CD4-positive, alpha-beta T cell treated with Interleukin-6 for 4 hours (primary cell): ENCODE results near the gene OMA1.
"Not testable (repeated sequence)": the region's sequence is repeated elsewhere in the genome, so short reads cannot be mapped to it uniquely, and the experiment has no call there.

Source experiments
- DNase-seq: peaks from one replicate; pipeline ENCODE4 v3.0.0-alpha.2; 2020; ENCODE audit warnings: mixed read lengths

OMA1 gene

DNA sequence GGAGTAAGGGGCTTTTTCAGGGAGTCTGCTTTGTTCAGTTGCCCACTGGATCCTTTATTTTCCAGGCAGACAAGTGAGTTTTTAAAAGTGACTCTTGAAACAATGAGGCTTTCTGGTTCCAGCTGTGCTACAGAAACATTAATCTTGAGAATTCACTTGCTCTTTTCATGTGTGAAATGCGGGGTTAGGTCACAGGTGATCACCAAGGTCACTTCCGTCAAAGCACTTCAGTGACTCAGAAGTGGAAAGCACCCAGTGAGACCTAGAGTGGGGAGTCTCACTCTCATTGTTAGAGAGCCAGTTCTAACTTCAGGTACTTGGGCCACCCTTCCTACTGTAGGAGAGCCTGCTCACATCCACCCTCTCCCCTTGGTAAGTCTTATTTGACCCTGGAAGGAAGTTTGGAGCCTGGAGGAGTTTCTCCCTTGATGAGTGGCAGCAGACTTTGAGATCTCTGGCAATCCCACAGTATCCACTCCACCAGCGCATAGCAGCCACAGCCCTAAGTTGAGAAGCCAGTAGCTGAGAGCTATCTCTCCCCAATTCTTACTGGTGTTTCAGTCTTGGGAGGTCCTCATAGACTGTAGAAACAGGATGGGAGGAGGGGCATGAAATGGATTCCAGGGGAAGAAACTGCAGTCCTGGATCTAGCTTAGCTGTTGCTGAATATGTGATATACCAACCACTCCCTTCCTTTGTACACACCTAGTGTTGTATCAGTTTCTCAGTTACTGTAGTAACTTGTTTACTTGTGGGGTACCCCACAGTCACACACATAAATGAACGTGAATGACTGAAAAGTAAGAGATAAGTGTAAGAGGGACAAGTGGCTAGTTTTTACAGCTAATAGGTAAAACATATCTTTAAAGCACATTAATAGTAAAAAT, 27.4 kb upstream of the OMA1 start:
- peak; percentile 9 for DNase-seq

DNA sequence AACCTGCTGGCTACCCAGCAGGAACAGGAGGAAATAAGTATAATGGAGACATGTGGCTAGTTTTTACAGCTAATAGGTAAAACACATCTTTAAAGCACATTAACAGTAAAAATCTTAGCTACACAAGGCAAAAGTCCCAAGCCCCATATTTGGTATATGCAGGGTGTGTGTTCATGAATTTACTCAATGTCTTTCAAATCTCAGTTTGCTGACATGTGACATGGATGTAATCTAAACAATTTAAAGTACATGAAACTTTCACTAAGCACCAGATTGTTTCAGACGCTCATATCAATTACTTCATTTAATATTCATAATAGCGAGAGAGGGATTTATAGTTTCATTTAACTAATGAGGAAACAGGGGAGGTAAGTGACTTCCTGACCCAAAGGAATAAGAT, 26.6 kb upstream of the OMA1 start:
- no peak for DNase-seq

DNA sequence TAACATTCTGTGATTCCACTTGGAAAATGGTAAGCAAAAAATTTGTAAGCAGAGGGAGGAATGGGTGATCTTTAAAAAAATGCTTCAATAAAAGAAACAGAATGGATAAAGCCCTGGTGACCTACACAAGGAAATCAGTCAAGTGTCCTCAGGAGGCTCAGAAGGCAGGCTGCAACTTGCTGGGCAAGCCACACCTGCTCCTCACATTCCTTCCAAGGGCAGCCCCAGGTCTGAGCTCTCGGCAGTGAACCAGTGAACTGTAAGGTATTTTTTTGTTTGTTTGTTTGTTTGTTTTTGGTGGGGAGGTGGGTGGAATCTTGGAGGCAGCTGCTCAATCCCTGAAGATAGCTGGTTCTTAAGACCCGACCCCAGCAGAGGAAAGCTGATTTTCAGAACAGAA, 26.2 kb upstream of the OMA1 start:
- DNase-seq: no peak

DNA sequence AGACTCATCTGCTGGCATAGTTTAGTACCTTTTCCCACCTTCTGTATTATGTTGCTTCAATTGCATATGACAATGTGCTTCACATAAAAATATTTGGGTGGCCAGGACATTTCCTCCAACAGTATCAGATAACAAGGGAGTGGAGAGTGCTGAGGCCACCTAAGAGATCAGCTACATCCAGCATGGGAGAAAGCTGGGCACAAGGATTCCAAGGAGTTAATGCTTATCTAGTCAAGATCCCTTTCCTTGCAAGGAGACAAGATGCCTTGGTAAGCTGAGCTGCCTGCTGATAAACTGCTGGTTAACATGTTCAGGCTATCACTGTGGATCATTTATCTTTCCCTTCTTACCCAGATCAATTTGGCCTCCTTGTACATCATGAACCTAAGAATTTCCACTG, 25.1 kb upstream of the OMA1 start:
- no peak for DNase-seq

DNA sequence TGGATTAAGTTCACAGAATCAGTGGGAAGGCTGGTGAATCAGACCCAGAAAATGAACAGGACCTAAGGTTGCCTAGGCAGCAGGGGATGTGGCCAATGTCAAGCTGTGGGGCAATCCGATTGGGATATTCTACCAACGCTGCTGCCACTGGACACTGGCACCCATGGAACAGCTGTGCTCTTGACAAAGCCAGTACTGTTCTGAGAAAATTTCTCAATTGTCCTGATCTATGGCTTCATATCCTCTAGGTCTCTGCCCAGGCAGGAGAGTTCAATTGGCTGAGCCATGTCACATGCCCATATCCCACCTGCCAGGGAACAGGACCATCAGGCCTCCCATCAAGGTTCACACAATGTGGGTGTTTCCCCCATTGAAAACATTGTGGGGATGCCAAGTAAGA, 24.3 kb upstream of the OMA1 start:
- DNase-seq: no peak

DNA sequence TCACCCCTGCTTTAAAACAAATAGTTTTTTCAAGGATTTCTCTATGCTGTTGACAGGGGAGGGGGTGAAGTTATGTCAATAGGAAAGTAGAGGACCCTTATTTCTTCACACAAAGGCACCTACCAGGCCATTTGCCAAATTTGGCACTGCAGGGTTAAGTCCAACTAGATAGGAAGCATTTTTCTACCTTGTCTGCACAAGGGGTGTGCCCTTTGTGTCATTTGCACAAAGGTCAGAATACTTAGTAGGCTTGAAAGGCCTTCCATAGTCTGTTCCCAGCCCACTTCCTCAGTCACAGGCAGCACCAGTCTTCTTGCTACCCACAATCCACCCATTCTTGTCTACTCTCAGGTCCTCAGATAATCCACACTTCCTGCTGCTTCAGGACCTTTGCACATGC, 23.6 kb upstream of the OMA1 start:
- DNase-seq: no peak

DNA sequence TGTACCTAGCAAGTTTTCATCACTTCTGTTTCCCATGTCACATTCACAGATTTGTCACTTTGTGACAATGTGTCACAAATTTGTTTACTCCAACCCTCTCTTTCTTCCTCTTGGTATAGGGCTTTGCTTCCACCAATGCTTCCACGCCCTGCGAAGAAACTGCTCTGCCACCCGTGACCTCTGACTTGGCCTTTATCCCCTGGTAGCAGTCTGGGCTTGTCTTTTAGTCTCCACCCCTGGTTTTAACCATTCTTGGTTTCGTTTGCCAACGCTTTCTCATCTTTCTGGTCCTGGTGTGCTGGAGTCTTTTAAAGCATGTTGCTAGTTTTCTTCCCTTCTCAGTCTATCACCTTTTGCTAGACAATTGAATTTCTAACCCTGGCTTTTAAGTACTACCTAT, 22.4 kb upstream of the OMA1 start:
- DNase-seq: no peak

DNA sequence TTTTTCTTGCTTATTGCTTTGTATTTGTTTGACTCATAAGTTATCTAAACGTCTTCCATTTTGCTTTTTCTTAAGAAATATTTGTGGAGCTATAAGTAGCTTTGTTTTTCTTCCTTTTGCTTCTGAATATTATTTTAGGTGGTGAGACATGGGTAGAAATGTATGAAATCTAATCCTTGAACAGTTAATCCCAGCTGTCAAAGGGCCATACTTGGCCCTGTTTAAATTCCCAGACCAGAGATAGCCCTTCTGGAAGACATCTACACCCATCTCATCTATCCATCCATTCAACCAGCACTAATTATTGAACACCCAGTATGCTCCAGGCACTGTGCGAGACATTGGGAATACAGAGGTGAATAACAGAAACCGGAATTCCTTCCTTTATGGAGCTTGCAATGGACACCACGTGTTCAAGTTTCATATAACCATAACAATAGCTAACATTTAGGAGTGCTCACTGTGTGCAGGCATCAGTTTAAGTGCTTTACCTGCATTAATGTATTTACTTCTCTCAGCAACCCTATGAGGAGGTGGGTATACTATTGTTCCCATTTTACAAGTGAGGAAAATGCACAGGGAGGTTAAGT, 21.8 kb upstream of the OMA1 start:
- no peak for DNase-seq

DNA sequence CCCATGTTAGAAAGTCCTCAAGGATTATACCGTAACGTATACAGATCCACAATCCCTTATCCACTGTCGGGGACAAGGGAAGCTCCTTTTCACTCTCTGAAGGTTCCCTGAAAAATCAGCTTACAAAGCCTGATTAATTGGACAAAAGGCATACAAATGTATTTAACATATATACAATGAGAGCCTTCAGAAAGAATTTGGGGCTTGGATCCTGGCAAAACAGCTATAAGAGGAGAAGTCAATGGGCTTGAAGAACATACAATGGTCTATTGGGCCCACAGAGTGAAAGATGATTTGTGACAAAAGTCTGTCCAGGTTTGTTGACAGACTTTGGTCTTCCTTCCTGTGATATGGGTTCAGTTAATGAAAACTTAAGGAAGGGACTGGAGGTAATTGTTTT, 19.8 kb upstream of the OMA1 start:
- no peak for DNase-seq

DNA sequence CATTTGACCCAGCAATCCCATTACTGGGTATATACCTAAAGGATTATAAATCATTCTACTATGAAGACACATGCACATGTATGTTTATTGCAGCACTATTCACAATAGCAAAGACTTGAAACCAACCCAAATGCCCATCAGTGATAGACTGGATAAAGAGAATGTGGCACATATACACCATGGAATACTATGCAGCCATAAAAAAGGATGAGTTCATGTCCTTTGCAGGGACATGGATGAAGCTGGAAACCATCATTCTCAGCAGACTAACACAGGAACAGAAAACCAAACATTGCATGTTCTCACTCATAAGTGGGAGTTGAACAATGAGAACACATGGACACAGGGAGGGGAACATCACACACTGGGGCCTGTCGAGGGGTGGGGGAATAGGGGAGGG, 17.2 kb upstream of the OMA1 start:
- not testable (repeated sequence) for DNase-seq

DNA sequence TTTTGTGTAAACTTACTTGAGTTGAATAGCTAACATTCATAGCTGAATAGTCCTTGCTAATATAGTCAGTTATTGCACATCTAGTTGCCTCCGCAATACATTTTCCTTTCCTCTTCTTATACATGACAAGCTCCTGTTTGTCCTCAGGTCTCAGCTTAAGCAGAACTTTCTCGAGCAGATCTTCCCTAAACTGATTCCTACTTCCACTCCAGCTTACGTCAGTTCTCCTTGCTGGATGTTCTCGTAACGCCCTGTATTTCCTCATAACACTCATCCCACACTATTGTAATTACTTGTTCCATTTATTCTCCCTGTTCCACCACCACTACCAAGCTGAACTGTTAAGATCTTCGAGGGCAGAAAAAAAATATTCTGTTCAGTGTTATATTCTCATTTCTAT, 15.1 kb upstream of the OMA1 start:
- no peak for DNase-seq

DNA sequence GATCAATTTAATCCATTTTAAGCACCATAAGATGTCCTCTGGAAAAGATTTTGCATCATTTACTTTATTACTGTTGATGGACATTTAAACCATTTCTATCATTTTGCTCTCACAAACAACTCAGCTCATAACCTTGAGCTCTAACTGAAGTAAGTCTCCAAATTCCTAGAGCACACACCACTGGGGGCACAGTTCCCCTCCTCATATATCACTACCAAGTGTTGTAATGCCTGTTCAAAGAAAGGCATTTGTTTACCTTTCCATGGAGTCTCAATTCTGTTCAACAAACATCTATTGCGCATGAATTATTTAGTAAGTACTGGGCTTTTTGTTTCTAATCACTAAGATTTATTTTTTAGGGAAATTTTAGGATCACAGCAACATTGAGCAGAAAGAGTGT, 8.9 kb upstream of the OMA1 start:
- DNase-seq: no peak

DNA sequence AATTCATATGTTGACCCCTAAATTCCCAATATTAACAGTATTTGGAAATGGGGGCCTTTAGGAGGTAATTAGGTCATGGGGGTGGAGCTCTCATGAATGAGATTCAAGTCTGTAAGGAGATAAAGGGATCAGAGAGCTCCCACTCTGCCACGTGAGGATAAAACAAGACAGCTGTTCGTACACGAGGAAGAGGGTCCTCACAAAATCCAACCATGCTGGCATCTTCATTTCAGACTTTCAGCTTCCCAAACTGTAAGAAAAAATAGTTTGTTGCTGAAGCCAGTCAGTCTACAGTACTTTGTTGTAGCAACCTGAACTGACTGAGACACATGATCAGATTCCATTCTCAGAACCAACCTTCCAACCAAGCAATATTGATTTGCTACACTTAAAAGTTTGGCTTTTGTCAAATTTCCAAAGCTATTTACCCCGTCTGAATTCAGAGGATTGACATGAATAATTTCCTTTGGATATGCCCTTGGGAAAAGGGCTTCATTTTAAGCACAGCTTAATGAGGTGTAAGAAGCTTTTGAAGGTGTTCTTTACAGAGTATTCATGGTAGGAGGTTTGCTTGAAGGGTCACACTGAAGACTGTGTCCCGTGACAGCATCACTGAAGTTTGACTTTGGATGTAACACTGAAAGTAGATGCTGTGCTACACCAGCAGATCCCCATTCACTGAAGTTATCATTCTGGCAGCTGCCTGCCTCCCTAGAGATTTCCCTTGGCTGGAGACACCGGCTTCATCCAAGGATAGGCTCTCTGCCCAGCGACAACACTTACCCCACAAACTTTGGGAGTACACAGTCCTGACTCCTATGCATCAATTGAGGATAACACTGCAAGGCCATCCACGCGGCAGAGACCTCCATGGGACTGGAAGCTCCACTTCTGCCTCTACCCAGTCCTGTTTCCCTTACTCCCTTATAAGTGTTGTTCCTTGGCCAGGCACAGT, 4.9 kb upstream of the OMA1 start:
- no peak for DNase-seq

DNA sequence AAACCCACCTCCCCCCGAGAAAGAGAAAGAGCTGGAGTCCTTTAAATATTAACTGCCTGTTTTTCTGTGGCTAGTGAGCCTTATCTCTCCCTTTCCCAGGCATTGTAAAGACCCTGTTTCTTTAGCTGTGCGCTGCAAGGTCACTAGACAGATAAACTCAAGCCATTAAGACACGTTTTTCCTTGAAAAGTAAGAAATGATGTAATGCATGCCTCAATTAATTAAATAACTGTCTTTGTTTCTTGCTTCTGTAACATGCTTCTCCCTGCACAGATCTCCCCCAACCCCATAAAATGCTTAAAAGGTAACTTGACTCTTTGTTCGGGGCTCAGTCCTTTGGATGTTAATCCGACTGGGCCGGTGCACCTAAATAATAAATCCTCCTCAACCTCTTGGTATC, 2.8 kb upstream of the OMA1 start:
- DNase-seq: not testable (repeated sequence)

DNA sequence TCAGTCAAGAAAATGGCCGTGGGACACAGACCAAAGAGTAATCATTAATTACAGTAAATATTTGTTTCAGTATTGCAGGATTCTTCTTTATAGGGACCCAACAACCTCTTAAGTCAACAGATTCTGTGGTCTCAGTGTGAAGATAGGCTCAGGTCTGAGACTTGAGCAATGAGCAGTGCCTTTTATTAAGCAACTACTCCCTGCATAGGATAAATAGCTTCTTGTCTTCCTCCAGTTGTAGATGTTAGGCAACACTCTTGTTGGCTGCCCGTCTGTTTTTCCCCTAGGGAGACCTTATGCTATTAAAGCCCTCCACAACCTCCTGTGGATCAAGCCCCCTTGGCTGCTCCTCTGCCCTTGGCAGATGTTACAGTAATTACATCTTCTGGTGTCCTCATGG, 1.8 kb upstream of the OMA1 start:
- DNase-seq: no peak

DNA sequence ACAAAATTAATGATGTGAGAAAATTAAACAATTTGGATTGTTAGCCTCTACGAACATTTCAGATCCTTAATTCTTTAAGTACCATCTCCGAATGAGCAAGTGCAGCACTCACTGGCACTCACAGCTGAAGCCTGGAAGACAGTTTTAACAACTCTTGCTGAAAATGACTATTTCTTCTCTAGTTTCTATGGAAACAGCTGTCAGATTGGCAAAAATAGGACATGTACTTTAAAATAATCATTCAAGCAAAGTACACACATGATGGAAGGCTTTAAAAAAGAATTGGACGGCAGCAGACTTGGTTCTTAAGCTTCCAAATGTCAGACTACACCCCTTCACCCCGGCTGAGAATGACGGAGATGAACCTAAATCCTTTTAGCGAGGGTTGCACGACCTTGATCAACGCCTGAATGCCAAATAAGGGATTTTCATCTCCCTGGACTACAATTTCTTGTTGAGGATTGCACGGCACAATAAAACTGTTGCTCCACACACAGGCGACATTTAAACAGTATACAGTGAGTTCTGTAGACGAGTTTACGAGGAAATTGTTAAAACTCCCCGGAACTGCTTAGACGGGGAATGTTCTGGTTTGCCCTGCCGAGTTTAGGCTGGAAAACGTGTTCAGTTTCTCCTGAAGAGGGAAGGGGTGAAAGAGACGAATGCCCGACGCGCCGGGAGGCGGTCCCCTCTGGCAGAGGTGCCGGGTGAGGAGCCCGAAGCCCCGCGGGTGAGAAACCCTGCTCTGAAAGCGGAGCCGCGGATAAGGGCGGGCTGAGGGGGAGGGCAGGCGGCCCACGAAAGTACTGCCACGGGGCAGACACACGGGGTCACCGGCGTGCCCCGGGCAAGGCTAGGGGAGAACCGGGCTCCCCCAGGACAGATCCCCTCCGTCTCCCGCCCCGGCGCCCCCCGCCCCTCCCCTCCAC, 671 bp downstream of the OMA1 start:
- DNase-seq: peak; percentile 80

DNA sequence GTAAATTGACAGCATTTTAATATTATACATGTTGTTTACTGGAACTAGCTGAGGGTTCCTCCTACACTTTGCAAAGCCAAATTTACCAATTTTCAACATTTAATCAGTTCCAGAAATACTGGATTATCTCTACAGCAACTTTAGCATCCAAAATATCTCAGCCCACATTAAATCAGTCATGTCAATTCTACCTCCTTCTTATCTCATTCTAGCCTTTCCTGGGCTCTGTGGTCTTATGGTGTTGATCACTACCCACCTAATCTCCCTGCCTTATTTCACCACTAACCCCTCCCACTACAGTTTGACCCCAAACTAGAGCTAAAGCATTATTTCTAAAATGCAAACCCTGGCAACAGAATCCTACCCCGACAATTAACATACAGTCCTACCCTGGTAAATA, 3.3 kb downstream of the OMA1 start:
- DNase-seq: no peak

DNA sequence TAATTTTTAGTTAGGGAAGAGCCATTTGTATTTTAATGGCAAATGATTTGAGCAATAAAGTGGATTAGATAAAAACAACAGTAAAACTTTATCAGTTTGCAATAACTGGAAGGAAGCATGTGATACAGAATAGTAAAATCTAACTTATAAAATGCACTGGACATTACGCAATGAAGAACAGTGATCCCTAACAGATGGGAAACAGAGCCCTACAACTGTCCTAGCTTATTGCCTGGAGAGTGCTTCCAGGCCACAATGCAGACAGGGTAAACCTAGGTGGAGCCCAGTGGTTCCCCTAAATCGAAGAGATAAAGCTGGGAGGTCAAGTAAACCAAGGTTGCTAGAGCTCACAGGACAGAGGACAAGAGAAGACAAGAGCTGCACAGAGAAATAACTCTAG, 7.0 kb downstream of the OMA1 start:
- DNase-seq: no peak

DNA sequence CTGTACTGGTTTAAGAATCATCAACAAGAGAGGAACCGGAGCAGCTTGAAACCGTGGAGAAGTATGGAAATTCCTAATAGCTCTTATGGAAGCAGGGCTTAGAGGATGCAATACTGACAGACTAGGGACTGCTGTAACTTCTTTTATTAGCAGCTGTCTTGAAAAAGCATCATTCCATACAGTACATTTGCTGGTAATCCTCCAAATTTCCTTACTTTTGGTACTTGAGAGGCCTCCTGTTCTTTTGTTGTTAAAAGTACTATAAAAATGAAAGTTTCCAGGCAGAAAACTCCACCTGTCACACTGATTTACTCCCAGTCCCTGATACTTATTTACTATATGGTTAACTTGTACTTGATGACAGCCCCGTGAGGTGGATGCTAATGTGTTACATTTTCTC, 7.7 kb downstream of the OMA1 start:
- no peak for DNase-seq

DNA sequence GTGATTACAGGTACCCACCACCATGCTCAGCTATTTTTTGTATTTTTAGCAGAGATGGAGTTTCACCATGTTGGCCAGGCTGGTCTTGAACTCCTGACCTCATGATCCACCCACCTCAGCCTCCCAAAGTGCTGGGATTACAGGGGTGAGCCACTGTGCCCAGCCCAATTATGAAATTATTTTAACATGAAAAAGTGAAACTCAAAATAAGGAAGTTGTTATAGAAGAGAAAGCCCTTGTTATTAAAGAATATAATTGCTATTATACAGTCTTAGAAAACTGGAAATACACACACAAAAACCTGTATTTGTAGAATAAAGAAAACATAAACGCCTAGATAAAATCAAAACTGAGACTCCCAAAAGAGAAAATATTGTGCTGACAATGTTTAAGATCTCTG, 14.7 kb downstream of the OMA1 start:
- DNase-seq: not testable (repeated sequence)

DNA sequence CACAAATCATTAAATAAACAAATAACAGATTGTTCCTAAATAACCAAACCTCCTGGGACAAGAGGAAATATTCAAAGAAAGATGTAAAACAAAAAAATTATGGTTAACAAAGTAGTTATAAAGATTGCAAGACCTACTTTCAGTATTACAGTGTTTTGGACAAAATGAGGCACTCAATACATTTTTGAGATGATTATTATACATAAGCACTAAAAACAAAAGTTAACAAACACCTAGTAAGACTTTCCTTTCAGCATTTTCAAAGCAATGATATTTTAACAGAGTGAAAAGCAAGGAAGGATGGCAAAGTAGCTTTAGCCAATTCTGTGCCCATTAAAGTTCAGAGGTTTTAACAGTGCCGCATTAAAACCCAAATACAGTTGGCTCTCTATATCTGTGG, 17.2 kb downstream of the OMA1 start:
- no peak for DNase-seq

DNA sequence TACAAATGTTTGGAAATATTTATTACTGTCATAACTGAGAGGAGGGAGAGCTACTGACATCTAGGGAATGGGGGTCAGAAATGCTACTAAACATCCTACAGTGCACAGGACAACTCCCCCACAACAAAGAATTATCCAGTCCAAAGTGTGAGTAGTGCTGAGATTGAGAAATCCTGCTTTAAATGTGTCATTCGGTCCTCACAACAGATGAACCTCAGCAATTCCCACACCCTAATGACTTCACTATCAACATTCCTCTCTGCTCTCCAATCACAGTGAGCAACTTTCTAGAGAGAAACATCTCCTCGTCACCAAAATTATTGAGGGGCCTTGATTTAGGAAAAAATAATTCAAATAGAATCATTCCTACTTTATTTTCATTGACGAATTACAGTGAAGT, 18.0 kb downstream of the OMA1 start:
- DNase-seq: no peak
